Measurements from ENCODE around the gene TBC1D22B. TPM values are rescaled to one million over a fixed set of nuclear protein-coding genes. Genes with fewer than 3 reads are reported as not detected.
A peak's percentile ranks its signal among the peaks of the same experiment; 100 is the strongest.

TBC1D22B gene
- total RNA-seq, 1 experiment from 2014 or later, result 6.6 TPM

DNA sequence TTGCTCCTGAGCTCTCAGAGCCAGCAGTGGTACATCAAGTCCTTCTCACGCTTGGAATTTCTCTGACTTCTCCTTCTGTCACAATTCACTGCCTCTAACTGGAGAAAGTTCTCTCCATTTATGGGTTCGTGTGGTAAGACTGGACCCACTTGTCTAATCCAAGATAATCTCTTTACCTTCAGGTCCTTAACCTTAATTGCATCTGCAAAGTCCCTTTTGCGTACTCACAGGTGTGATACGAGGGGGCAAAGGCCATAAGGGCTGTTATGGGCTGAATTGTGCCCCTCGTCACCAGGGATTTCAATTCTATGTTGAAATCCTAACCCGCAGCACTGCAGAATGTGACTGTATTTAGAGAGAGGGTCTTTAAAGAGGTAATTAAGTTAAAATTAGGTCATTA lies 27.5 kb upstream of the TBC1D22B start:
- no peaks in the 10 kb centered on the region for H3K9me3 ChIP-seq (replicated peaks)
- H3K4me1 ChIP-seq (replicated peaks), result no peaks in the 10 kb centered on the region
- H3K4me3 ChIP-seq, result no peak overlapping the region
- no peaks in the 10 kb centered on the region for H3K36me3 ChIP-seq
- H3K27me3 ChIP-seq (replicated peaks), result no peaks in the 10 kb centered on the region
- DNase-seq (ENCODE audit: low read depth in 1 of 2, low spot score in 2 of 2), result no peak
- H3K27ac ChIP-seq, result no peak overlapping the region

DNA sequence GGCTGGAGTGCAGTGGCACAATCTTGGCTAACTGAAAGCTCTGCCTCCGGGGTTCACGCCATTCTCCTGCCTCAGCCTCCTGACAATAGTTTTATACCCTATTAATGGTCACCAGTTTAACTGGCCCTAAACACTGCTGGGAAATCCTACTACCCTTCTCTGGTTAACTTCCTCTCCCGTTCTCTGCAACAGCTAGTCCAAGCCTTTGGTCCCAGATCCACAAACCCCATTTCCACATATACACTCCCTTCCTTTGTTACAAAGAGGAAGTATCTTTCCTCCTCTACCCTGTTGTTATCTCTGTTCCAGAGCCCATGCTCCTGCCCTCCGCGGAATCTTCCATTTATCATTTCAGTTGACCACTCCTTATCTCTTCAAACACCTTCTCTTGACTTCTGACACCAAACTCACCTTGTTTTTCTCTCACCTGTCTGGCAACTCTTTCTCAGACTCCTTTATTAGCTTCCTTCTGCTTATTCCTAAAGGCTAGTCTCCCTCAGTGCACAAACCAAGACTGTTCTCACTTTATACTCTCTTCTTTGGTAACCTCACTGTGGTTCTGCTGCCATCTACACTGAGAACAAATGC lies 25.0 kb upstream of the TBC1D22B start:
- Histone ChIP-seq H3K9me3 (replicated peaks) (no peaks in the 10 kb centered on the region), H3K4me3 (no peak overlapping the region), H3K4me1 (replicated peaks) (peaks cover 12% of the 10 kb centered on the region), H3K27me3 (replicated peaks) (no peaks in the 10 kb centered on the region), H3K27ac (no peak overlapping the region), H3K36me3 (no peaks in the 10 kb centered on the region)
- DNase-seq (ENCODE audit: low read depth in 1 of 2, low spot score in 2 of 2), result no peak

DNA sequence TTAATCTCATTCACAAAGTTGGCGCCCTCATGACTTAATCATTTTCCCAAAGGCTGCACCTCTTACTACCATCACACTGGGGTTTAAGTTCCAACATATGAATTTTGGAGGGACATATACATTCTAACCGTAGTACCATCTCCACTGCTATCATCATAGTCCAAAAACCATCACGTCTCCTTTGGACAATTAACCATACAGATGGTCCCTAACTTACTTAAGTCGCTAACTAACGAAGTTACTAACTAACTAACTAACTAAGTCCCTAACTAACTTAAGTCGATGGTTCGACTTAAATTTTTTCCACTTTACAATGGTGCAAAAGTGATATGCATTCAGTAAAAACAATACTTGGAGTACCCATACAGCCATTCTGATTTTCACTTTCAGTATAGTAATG lies 24.0 kb upstream of the TBC1D22B start:
- Histone ChIP-seq H3K4me3 (no peak overlapping the region), H3K36me3 (no peaks in the 10 kb centered on the region), H3K27me3 (replicated peaks) (no peaks in the 10 kb centered on the region), H3K4me1 (replicated peaks) (peaks cover 12% of the 10 kb centered on the region), H3K27ac (no peak overlapping the region), H3K9me3 (replicated peaks) (no peaks in the 10 kb centered on the region)
- no peak for DNase-seq (ENCODE audit: low read depth in 1 of 2, low spot score in 2 of 2)

DNA sequence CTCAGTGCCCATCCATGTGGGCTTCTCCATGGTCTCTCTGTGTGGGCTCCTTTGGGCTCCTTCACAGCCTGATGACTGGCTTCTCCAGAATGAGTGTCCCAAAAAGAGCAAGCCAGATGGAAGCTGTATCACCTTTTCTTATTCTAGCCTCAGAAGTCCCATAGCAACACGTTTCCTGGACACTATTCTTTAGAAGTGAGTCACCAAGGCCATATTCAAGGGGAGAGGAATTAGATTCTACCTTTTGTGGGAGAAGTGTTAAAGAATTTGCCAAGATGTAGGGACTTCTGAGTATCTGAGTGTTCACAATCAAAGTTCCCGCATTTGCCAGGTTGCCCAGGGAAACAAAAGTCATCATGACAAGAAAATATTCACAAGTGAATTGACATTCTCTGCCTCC lies 20.7 kb upstream of the TBC1D22B start:
- Histone ChIP-seq H3K4me1 (replicated peaks) (peaks cover 33% of the 10 kb centered on the region), H3K36me3 (no peaks in the 10 kb centered on the region), H3K4me3 (no peak overlapping the region), H3K27ac (no peak overlapping the region), H3K27me3 (replicated peaks) (no peaks in the 10 kb centered on the region), H3K9me3 (replicated peaks) (no peaks in the 10 kb centered on the region)
- DNase-seq (ENCODE audit: low read depth in 1 of 2, low spot score in 2 of 2), result peak in 1 of 2 experiments; percentile 14

DNA sequence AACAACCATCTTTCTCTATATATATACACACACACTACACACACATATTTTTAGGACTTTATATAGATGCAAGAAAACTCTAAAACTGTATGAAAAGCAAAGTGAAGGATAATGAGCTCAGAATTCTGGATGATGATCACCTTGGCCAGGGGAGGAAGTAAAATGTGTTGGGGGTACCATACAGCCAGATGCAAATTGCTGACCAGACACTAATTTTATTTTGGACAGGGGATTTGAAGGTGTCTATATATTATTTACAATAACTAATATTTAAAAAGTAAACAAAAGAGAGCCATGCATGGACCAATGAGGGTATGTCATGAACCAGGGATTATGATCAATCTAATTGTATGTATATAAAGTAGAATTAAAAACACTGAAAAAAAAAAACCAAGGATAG lies 19.8 kb upstream of the TBC1D22B start:
- H3K4me3 ChIP-seq, result no peak overlapping the region
- H3K4me1 ChIP-seq (replicated peaks), result peaks cover 42% of the 10 kb centered on the region
- H3K27ac ChIP-seq, result no peak overlapping the region
- H3K36me3 ChIP-seq, result no peaks in the 10 kb centered on the region
- DNase-seq (ENCODE audit: low read depth in 1 of 2, low spot score in 2 of 2), result no peak
- H3K9me3 ChIP-seq (replicated peaks), result no peaks in the 10 kb centered on the region
- no peaks in the 10 kb centered on the region for H3K27me3 ChIP-seq (replicated peaks)

DNA sequence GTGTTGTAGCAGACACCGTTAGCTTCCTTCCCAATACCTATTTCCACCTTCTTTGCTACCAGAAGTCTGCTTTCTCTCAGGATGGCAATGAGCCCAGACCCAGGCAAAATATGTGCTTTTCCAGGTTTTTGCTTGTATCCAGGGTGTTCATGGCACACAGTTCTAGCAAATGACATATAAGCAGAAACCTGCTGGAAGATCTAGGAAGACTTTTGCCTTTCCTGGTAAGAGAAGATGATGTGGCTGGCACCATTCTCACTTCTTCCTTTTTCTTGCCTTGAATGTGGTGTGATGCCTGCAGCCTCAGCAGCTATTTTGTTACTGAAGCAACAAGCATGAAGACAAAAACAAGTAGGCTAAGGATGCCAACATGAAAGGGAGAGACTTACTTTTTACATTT lies 19.2 kb upstream of the TBC1D22B start:
- H3K36me3 ChIP-seq, result no peaks in the 10 kb centered on the region
- H3K4me1 ChIP-seq (replicated peaks), result peaks cover 48% of the 10 kb centered on the region
- no peak overlapping the region for H3K4me3 ChIP-seq
- H3K27me3 ChIP-seq (replicated peaks), result no peaks in the 10 kb centered on the region
- no peak for DNase-seq (ENCODE audit: low read depth in 1 of 2, low spot score in 2 of 2)
- H3K27ac ChIP-seq, result no peak overlapping the region
- no peaks in the 10 kb centered on the region for H3K9me3 ChIP-seq (replicated peaks)

DNA sequence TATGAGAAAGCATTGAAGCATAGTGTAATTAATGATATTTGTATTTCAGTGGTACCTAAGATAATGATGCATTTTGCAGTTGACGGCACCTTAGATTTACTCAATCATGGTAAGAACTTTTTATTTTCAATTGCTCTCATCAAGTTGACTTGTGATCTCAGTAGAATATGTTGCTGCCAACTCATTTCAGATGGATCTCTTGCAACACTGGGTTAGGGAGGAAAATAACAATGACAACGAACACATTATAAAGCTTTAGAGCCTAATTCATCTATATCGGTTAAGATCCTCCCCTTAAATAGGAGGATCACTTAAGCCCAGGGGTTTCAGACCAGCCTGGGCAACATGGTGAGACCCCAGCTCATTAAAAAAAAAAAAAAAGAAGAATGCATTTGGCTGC lies 18.0 kb upstream of the TBC1D22B start:
- peaks cover 59% of the 10 kb centered on the region for H3K4me1 ChIP-seq (replicated peaks)

DNA sequence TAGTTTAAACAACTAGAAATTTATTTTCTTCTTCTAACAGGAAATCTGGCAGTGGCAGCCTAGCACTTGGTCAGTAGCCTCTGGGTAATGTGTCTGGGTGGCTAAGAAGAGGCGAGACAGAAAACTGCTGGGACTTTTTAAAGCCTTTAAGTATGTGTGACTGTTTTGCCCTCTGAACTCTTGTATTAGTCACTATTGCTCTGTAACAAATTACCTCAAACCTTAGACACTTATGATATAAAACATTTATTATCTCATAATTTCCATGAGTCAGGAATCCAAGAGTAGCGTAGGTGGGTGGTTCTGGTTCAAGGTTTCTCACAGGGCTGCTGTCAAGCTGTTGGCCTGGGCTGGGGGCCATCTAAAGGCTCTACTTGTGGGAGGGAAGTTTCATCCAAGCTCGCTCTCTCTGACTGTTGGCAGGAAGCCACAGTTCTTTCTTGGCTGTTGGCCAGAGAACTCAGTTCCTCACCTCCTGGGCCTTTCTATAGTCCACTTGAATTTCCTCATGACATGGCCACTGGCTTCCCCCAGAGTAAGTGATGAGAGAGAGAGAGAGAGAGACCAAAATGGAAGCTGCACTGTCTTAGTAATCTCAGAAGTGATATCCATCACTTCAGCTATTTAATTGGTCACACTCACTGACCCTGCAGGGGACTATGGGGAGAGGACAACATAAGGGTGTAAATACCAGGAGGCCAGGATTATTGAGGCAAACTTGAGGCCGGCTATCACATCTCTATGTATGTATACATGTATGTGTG lies 17.4 kb upstream of the TBC1D22B start:
- H3K36me3 ChIP-seq, result no peaks in the 10 kb centered on the region
- peak; percentile 82 to 84 for DNase-seq (ENCODE audit: low read depth in 1 of 2, low spot score in 2 of 2)
- no peaks in the 10 kb centered on the region for H3K9me3 ChIP-seq (replicated peaks)

More for the DNA sequence above, 18.0 kb upstream of the TBC1D22B start:
- Histone ChIP-seq H3K9me3 (replicated peaks) (no peaks in the 10 kb centered on the region), H3K36me3 (no peaks in the 10 kb centered on the region), H3K4me3 (no peak overlapping the region), H3K27ac (peak overlapping the region; percentile 62), H3K27me3 (replicated peaks) (no peaks in the 10 kb centered on the region)
- DNase-seq (ENCODE audit: low read depth in 1 of 2, low spot score in 2 of 2), result no peak

DNA sequence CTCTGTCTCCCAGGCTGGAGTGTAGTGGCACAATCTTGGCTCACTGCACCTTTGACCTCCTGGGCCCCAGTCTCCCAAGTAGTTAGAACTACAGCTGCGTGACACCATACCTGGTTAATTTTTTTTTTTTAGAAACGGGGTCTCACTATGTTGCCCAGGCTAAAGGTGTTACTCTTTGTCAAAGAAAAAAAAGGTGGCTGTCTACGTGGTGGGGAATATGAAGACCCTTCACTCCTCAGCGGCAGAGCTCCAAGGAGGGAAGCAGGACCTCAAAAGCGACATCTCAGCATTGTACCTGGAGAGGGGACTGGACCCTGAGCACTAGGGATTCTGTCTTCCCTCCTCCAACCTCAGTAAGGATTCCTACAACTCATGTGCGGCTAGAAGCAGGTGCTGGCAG lies 16.4 kb upstream of the TBC1D22B start:
- no peaks in the 10 kb centered on the region for H3K27me3 ChIP-seq (replicated peaks)
- no peak overlapping the region for H3K4me3 ChIP-seq
- DNase-seq (ENCODE audit: low read depth in 1 of 2, low spot score in 2 of 2), result no peak
- H3K27ac ChIP-seq, result no peak overlapping the region
- no peaks in the 10 kb centered on the region for H3K9me3 ChIP-seq (replicated peaks)
- H3K4me1 ChIP-seq (replicated peaks), result peaks cover 69% of the 10 kb centered on the region
- no peaks in the 10 kb centered on the region for H3K36me3 ChIP-seq

More for the DNA sequence above, 17.4 kb upstream of the TBC1D22B start:
- peak overlapping the region; percentile 62 for H3K27ac ChIP-seq
- no peak overlapping the region for H3K4me3 ChIP-seq
- H3K27me3 ChIP-seq (replicated peaks), result no peaks in the 10 kb centered on the region
- H3K4me1 ChIP-seq (replicated peaks), result peaks cover 65% of the 10 kb centered on the region

DNA sequence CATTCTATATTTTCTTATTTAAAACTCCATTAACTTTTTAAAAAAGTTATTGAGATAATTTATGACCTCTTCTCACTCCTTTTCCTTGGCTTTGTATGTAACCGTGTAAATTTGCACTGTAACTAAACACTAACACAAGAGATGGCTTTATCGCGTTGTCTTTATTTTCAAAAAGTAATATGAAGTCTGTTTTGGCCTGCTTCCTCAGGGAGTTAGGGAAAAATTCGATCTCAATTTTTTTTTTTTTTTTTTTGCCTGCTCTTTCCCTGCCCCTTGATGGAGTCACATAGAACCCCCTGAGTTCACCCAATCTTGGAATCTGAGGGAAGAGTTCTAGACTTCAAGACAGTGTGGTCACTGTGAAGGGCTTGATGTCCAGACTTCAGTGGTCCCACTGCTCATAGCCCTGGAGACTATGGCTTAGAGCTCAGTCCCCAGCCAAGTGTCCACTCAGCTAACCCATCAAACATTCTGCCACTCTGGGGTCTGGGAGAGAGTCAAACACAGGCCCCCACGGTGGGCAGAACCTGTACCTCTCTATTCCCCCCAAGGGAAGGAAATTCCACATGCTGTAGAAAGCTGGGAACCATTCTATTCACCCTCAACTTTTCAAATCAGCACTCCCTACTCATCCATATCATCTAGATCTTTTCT lies 15.7 kb upstream of the TBC1D22B start:
- Histone ChIP-seq H3K36me3 (no peaks in the 10 kb centered on the region), H3K27me3 (replicated peaks) (no peaks in the 10 kb centered on the region), H3K4me1 (replicated peaks) (peaks cover 61% of the 10 kb centered on the region), H3K9me3 (replicated peaks) (no peaks in the 10 kb centered on the region), H3K4me3 (no peak overlapping the region), H3K27ac (peak overlapping the region; percentile 98)
- no peak for DNase-seq (ENCODE audit: low read depth in 1 of 2, low spot score in 2 of 2)

DNA sequence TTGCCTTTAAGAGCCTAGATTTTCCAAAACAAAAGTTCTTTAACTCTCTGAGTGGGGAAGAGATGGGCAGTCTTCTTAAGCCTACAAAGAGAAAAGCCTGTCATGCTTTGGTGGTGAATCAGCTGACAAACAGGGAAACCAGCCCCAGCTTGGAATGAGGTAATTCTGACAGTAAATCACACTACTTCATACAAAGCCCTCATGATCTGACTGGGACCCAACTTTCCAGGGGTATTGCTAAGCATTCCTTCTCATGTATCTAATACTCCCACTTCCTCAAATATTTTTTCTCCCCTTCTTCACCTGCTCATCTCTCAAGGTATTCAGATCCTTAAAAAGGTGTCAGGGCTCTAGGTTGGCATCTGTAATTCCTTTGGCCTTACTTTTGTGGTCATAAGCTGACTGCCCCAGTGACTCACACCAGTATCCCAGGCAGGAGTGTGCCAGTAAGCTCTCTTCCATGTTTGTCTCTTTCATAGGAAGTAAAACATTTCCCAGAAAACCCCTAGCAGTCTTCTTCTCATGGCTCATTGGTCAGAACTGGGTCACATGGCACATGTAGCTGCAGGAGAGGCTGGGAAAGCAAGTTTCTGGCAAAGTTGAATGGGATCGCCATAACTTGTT lies 15.0 kb upstream of the TBC1D22B start:
- peak overlapping the region; percentile 98 for H3K27ac ChIP-seq
- DNase-seq (ENCODE audit: low read depth in 1 of 2, low spot score in 2 of 2), result peak; percentile 92 to 98
- no peaks in the 10 kb centered on the region for H3K9me3 ChIP-seq (replicated peaks)
- H3K4me1 ChIP-seq (replicated peaks), result peaks cover 57% of the 10 kb centered on the region
- H3K36me3 ChIP-seq, result no peaks in the 10 kb centered on the region
- no peak overlapping the region for H3K4me3 ChIP-seq
- H3K27me3 ChIP-seq (replicated peaks), result no peaks in the 10 kb centered on the region

DNA sequence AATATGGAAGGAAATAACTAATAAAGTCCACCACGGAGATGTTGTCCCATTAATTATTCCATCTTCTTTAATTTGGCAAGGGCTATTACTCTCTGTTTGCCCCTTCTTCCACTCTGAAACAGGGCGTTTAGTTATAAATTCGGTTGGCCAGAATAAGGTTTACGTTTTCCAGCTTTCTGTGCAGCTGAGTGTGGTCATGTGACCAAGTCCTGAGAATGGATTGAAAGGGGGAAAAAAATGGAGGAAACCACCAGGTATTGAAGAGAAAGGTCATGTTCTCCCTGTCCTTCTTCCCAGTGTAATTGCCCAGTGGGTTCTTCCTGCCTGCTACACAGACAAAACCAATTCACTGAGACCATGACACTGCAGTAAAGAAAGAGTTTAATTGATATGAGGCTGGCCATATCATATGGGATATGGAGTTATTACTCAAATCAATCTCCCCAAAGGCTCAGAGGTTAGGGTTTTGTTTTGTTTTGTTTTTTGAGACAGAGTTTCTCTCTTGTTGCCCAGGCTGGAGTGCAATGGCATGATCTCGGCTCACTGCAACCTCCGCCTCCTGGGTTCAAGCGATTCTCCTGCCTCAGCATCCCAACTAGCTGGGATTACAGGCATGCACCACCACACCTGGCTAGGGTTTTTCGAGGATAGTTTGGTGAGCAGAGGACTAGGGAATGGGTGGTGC lies 14.3 kb upstream of the TBC1D22B start:
- DNase-seq (ENCODE audit: low read depth in 1 of 2, low spot score in 2 of 2), result no peak
- peaks cover 57% of the 10 kb centered on the region for H3K4me1 ChIP-seq (replicated peaks)
- no peaks in the 10 kb centered on the region for H3K36me3 ChIP-seq
- no peaks in the 10 kb centered on the region for H3K27me3 ChIP-seq (replicated peaks)
- no peak overlapping the region for H3K4me3 ChIP-seq
- peak overlapping the region; percentile 98 for H3K27ac ChIP-seq
- no peaks in the 10 kb centered on the region for H3K9me3 ChIP-seq (replicated peaks)

DNA sequence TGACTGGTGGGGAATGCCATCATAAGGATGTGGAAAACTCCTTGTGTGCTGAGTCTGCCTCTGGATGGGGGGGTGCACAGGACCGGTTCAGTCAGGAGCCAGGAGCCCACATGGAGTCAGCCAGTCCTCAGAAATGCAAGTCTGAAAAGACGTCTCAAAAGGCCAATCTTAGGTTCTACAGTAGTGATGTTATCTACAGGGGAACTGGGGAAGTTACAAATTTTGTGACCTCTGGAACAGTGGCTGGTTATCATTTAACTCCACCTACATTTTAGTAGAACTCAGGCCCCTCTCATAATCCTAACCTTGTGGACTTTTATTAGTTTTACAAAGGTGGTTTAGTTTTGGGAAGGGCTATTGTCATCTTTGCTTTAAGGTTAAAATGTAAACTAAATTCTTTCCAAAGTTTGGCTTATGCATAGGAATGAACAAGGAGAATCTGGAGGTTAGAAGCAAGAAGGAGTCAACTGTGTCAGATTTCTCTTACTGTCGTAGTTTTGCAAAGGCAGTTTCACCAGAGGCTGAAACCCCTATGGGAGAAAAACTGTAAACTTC lies 13.7 kb upstream of the TBC1D22B start:
- Histone ChIP-seq H3K27me3 (replicated peaks) (no peaks in the 10 kb centered on the region), H3K4me3 (no peak overlapping the region), H3K36me3 (no peaks in the 10 kb centered on the region), H3K27ac (peak overlapping the region; percentile 98), H3K9me3 (replicated peaks) (no peaks in the 10 kb centered on the region), H3K4me1 (replicated peaks) (peaks cover 57% of the 10 kb centered on the region)
- no peak for DNase-seq (ENCODE audit: low read depth in 1 of 2, low spot score in 2 of 2)
